ENCODE data around the gene NHSL1. TPM values are rescaled to one million over a fixed set of nuclear protein-coding genes. Genes with fewer than 3 reads are reported as not detected.
A peak's percentile ranks its signal among the peaks of the same experiment; 100 is the strongest.

NHSL1 gene
- polyA plus RNA-seq, 3 donors from 2014 or later: 0.09 TPM; not detected in 2

- Mint-ChIP-seq H3K4me3 (peak overlapping the region in 3 of 5 donors; percentile 59 to 71 (median 66)), H3K9me3 (no peaks in the 10 kb centered on the region), H3K4me1 (peaks cover 10 to 18% of the 10 kb centered on the region in 2 donors), H3K27ac (peak overlapping the region in 2 of 6 donors; percentile 68 to 76), H3K36me3 (no peaks in the 10 kb centered on the region), H3K27me3 (ENCODE audit: low read depth in 3 of 3) (peaks cover 0 to 2% (median 1%) of the 10 kb centered on the region in 3 donors)
- DNase-seq: peak in 1 of 3 donors; percentile 33
Measured at GRCh38 chr6:138454981-138455706, 44.1 kb downstream of the NHSL1 start.

DNA sequence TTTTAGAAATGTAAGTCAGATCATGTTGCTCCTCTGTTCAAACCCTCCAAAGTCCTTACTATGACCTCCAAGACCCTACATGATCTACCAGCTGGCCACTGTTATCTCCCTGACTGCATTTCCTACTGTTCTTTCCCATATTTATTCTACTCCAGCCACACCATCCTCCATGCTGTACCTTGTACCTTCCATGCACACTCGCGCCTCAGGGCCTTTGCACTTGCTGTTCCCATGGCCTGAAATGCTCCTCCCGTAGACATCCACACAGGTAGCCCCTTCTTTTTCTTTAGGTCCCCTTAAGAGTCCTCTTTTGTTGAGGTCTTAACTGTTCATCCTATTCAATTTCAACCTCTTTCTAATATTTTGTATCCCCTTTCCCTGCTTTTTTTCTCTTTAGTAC lies 48.3 kb downstream of the NHSL1 start:
- H3K4me1 Mint-ChIP-seq: peaks cover 7 to 12% of the 10 kb centered on the region in 2 donors
- no peaks in the 10 kb centered on the region for H3K9me3 Mint-ChIP-seq
- no peak overlapping the region for H3K4me3 Mint-ChIP-seq
- no peaks in the 10 kb centered on the region for H3K36me3 Mint-ChIP-seq
- H3K27me3 Mint-ChIP-seq (ENCODE audit: low read depth in 3 of 3): peaks cover 0 to 3% (median 1%) of the 10 kb centered on the region in 3 donors
- H3K27ac Mint-ChIP-seq: no peak overlapping the region
- DNase-seq: no peak

- Mint-ChIP-seq H3K4me1 (peaks cover under 1 to 6% of the 10 kb centered on the region in 2 donors), H3K4me3 (no peak overlapping the region), H3K27ac (no peak overlapping the region), H3K9me3 (no peaks in the 10 kb centered on the region), H3K27me3 (ENCODE audit: low read depth in 3 of 3) (peaks cover 0 to 3% (median 1%) of the 10 kb centered on the region in 3 donors), H3K36me3 (no peaks in the 10 kb centered on the region)
- DNase-seq: no peak
Measured at GRCh38 chr6:138450445-138450844, 48.8 kb downstream of the NHSL1 start.

- peaks cover 0 to 5% (median 3%) of the 10 kb centered on the region in 3 donors for H3K27me3 Mint-ChIP-seq (ENCODE audit: low read depth in 3 of 3)
- H3K36me3 Mint-ChIP-seq: no peaks in the 10 kb centered on the region
- H3K9me3 Mint-ChIP-seq: no peaks in the 10 kb centered on the region
- no peak overlapping the region for H3K27ac Mint-ChIP-seq
- no peak for DNase-seq
- H3K4me1 Mint-ChIP-seq: no peaks in the 10 kb centered on the region
- no peak overlapping the region for H3K4me3 Mint-ChIP-seq
Measured at GRCh38 chr6:138446821-138447220, 52.5 kb downstream of the NHSL1 start.

- Mint-ChIP-seq H3K9me3 (peaks cover 0 to 2% (median 0%) of the 10 kb centered on the region in 6 donors), H3K36me3 (no peaks in the 10 kb centered on the region), H3K4me1 (no peaks in the 10 kb centered on the region), H3K27me3 (ENCODE audit: low read depth in 3 of 3) (peaks cover 2 to 7% (median 5%) of the 10 kb centered on the region in 3 donors), H3K4me3 (no peak overlapping the region), H3K27ac (no peak overlapping the region)
- DNase-seq: no peak
Measured at GRCh38 chr6:138443979-138444378, 55.3 kb downstream of the NHSL1 start.

- no peak overlapping the region for H3K27ac Mint-ChIP-seq
- H3K4me3 Mint-ChIP-seq: no peak overlapping the region
- peaks cover 0 to 2% (median 0%) of the 10 kb centered on the region in 6 donors for H3K9me3 Mint-ChIP-seq
- no peak for DNase-seq
- H3K27me3 Mint-ChIP-seq (ENCODE audit: low read depth in 3 of 3): peaks cover 2 to 7% (median 5%) of the 10 kb centered on the region in 3 donors
- no peaks in the 10 kb centered on the region for H3K4me1 Mint-ChIP-seq
- H3K36me3 Mint-ChIP-seq: no peaks in the 10 kb centered on the region
Measured at GRCh38 chr6:138442663-138443062, 56.6 kb downstream of the NHSL1 start.

- H3K36me3 Mint-ChIP-seq: no peaks in the 10 kb centered on the region
- DNase-seq: no peak
- H3K9me3 Mint-ChIP-seq: peaks cover 0 to 2% (median 0%) of the 10 kb centered on the region in 6 donors
- peaks cover 4 to 7% (median 5%) of the 10 kb centered on the region in 3 donors for H3K27me3 Mint-ChIP-seq (ENCODE audit: low read depth in 3 of 3)
- H3K4me1 Mint-ChIP-seq: no peaks in the 10 kb centered on the region
- H3K27ac Mint-ChIP-seq: no peak overlapping the region
- H3K4me3 Mint-ChIP-seq: no peak overlapping the region
Measured at GRCh38 chr6:138441965-138442364, 57.3 kb downstream of the NHSL1 start.

DNA sequence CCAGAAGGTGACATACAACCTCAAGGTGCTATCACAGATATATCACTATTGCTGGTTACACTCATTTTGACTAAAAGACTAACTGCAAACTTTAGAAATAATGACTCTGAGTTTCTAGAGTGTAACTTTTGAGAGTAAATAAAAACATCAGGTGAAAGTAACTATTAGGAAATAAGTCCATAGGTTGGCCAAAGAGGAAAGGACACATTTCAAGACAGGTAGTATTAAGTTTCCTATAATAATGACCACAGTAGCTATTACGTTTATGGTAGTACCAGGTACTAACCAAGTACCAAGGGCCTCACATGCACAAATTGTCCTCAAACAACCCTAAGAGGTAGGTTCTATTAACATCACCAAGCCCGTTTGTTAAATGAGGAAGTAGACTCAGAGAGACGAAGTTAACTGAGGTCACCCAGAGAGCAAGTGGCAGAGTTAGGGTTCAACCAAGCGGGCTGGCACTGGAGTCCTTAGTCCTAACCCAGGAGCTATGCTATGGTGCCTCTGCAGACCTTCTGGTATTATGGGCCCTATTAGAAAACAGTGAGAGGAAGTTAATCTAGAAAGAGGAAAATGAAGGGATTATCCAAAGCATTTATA lies 58.4 kb downstream of the NHSL1 start:
- Mint-ChIP-seq H3K4me1 (no peaks in the 10 kb centered on the region), H3K4me3 (no peak overlapping the region), H3K27me3 (ENCODE audit: low read depth in 3 of 3) (peaks cover 4 to 5% (median 5%) of the 10 kb centered on the region in 3 donors), H3K9me3 (peaks cover 0 to 2% (median 0%) of the 10 kb centered on the region in 6 donors), H3K36me3 (no peaks in the 10 kb centered on the region), H3K27ac (no peak overlapping the region)
- no peak for DNase-seq

DNA sequence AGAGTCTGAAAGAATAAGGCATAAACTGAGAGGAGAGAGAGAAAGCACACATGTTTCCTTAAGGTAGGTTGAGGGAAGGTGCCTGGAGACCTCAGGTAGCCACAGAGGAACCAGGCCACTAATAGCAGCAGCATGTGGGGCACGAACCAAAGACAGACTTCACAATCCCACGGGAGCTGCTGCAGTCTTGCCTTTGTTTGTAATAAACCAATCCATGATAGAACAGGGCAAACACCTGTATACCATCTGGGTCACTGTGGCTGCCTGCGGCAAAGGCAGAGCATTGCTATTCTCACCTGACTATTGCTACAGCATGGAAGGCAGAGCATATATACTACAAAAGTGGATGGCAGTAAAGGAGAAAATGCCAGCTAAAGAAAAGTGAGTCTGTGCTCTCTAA lies 59.0 kb downstream of the NHSL1 start:
- DNase-seq: no peak
- no peak overlapping the region for H3K4me3 Mint-ChIP-seq
- peaks cover 0 to 2% (median 0%) of the 10 kb centered on the region in 6 donors for H3K9me3 Mint-ChIP-seq
- peaks cover 4 to 5% (median 5%) of the 10 kb centered on the region in 3 donors for H3K27me3 Mint-ChIP-seq (ENCODE audit: low read depth in 3 of 3)
- no peaks in the 10 kb centered on the region for H3K36me3 Mint-ChIP-seq
- no peak overlapping the region for H3K27ac Mint-ChIP-seq
- H3K4me1 Mint-ChIP-seq: no peaks in the 10 kb centered on the region

DNA sequence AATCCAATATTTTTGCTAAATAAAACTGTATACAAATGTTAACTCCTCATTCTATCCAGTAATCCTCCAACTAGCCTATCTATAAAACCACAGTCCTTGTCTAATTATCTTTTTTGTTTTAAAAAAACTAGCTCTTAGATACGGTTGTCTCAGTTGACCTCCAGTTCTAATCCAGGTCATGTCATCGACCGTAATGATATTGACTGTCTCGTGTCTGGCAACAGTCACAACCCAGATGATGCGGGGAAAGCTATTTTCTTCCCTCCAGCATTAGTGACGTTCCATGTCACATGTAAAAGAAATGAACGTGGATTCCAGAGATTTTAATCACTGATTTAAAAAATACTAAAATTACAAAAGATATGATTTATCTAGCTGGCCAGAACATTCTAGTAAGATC lies 59.7 kb downstream of the NHSL1 start:
- Mint-ChIP-seq H3K27ac (no peak overlapping the region), H3K36me3 (no peaks in the 10 kb centered on the region), H3K4me1 (no peaks in the 10 kb centered on the region), H3K27me3 (ENCODE audit: low read depth in 3 of 3) (peaks cover 4 to 8% (median 5%) of the 10 kb centered on the region in 3 donors), H3K9me3 (peaks cover 0 to 2% (median 0%) of the 10 kb centered on the region in 6 donors), H3K4me3 (no peak overlapping the region)
- DNase-seq: no peak

GRCh38 chr6:138434925-138435324 lies 64.4 kb downstream of the NHSL1 start:
- Mint-ChIP-seq H3K27me3 (ENCODE audit: low read depth in 3 of 3) (peaks cover 0 to 11% (median 4%) of the 10 kb centered on the region in 3 donors), H3K36me3 (no peaks in the 10 kb centered on the region), H3K27ac (no peak overlapping the region), H3K4me1 (no peaks in the 10 kb centered on the region), H3K9me3 (no peaks in the 10 kb centered on the region), H3K4me3 (no peak overlapping the region)
- DNase-seq: no peak

- Mint-ChIP-seq H3K4me3 (no peak overlapping the region), H3K9me3 (no peaks in the 10 kb centered on the region), H3K27ac (no peak overlapping the region), H3K36me3 (no peaks in the 10 kb centered on the region), H3K4me1 (no peaks in the 10 kb centered on the region), H3K27me3 (ENCODE audit: low read depth in 3 of 3) (peaks cover 0 to 11% (median 3%) of the 10 kb centered on the region in 3 donors)
- DNase-seq: no peak
Measured at GRCh38 chr6:138434096-138434495, 65.2 kb downstream of the NHSL1 start.

- Mint-ChIP-seq H3K4me1 (no peaks in the 10 kb centered on the region), H3K9me3 (no peaks in the 10 kb centered on the region), H3K36me3 (no peaks in the 10 kb centered on the region), H3K4me3 (no peak overlapping the region), H3K27ac (no peak overlapping the region), H3K27me3 (ENCODE audit: low read depth in 3 of 3) (peaks cover 0 to 11% (median 0%) of the 10 kb centered on the region in 3 donors)
- DNase-seq: no peak
Measured at GRCh38 chr6:138432063-138432356, 67.3 kb downstream of the NHSL1 start.

DNA sequence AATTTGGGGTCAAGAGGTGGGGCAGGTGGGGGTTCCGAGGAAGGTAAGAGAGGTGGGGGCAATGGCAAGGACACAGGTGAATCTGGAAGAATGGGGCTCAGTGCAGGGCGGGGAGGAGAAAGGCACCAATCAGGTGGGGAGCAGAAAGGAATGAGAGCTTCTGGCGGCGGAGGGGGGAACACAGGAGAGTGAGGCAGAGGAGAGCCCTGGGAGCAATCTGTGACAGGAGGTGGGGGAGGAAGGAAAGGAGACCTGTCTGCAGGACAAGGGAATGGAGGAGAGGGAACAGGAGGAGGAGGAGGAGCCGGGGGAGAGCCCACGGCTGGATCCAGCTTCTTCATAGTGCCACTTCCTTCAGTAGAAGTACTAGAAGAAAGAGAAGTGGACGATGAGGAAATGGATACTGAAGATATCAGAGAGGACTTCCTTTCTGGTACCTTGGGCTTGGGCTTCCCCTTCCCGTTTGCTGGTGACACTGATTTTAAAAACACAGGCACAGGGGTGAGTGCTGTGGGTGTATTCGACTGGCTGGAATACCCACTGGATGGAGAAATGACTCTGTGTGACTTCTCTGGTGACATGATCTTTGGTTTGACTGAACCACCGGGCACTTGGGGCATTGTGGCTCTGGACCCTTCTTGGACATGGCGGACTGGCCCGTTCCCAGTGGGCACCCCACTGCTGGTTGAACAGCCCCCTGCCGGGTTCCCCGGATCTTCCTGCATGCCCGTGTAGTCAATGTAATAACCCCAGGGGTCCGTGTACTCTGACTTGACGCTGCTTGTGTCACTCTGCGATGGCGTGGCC lies 67.8 kb downstream of the NHSL1 start:
- Mint-ChIP-seq H3K4me3 (no peak overlapping the region), H3K27ac (peak overlapping the region in 1 of 6 donors; percentile 75), H3K27me3 (ENCODE audit: low read depth in 3 of 3) (peaks cover 0 to 11% (median 0%) of the 10 kb centered on the region in 3 donors), H3K9me3 (no peaks in the 10 kb centered on the region), H3K36me3 (no peaks in the 10 kb centered on the region), H3K4me1 (no peaks in the 10 kb centered on the region)
- DNase-seq: no peak

Data from immature natural killer cell (primary cell).